ENCODE results near the gene HSPA9. TPM values are rescaled to one million over a fixed set of nuclear protein-coding genes. Genes with fewer than 3 reads are reported as not detected.
A peak's percentile ranks its signal among the peaks of the same experiment; 100 is the strongest.

Gene HSPA9
- total RNA-seq (2014; rRNA removed; shearing (Covaris generic)) = 469 and 486 TPM in 2 replicates
- polyA plus RNA-seq (2015; cell fraction: cytosol; rRNA removed) = 367 and 451 TPM in 2 replicates
- polyA plus RNA-seq (2015; cell fraction: nucleus; rRNA removed) = 765 and 882 TPM in 2 replicates

DNA sequence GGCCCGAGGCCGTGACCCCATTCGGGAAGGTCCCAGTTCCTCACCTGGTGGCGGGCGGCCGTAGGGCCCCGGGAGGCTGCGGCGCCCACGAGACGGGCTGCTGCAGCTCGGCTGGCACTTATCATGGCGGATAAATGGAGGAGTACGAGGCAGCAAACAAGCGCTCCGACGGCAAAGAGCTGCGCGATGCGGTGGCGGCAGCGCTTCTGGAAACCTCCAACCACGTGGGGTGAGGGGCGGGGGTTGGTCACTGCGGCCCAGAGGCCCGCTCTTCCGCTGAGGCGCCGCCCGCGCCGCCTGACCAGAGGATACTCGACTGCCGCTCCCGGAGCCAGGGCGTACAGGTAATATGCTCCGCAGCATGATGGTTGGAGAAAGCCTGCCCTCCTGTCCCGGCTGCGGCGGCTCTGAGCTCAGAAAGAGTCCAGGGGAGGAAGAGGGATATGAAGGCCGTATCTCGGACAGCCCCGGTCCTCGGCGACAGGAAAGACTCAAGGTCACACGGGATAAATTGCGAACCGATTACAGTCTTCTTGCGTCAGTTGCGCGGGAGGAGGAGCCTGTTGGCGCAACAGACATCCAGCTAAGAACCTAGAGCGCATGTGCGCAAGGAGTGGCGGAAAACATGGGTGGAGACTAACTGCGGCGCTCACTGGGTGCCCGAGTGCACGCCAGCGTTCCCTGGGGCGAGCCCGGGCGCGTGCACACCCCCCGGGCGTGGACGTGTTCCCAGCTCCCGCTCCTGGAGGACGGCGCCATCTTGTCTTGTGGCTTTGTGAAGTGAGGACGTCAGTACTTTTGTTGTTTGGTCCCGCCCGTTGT, at the start of gene HSPA9:
HSPA9 (minus strand) TSS at position 208 of the 822 bp plus-strand sequence; CDS start at position 125, 83 bp downstream.
- peak; percentile 99 for DNase-seq (ENCODE audit: low read depth)

- no peak for DNase-seq (ENCODE audit: low read depth)
These were observed 47.9 kb upstream of the HSPA9 start for GRCh38 chr5:138623053-138623452.

- no peak for DNase-seq (ENCODE audit: low read depth)
These were observed 46.9 kb upstream of the HSPA9 start for GRCh38 chr5:138622051-138622450.

DNA sequence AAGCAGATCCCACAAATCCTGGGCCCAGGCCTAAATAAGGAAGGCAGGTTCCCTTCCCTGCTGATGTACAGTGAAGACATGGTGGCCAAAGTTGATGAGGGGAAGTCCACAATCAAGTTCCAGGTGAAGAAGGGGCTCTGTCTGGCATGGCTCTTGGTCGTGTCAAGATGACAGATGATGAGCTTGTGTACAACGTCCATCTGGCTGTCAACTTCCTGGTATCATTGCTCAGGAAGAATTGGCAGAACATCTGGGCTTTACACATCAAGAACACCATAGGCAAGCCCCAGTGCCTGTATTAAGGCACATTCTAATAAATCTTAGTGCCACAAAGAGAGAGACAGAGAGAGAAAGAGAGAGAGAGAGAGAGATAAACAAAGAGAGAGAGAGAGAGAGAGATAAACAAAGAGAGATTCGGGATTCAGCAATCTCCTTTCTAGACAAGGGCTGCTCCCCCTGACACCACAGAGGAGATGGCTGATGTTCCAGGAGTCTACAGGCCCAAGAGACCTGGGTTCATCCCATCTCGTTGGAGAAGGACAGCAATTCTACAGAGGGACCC, 45.5 kb upstream of the HSPA9 start:
- no peak for DNase-seq (ENCODE audit: low read depth)

- no peak for DNase-seq (ENCODE audit: low read depth)
These were observed 41.3 kb upstream of the HSPA9 start for GRCh38 chr5:138616508-138616907.

DNA sequence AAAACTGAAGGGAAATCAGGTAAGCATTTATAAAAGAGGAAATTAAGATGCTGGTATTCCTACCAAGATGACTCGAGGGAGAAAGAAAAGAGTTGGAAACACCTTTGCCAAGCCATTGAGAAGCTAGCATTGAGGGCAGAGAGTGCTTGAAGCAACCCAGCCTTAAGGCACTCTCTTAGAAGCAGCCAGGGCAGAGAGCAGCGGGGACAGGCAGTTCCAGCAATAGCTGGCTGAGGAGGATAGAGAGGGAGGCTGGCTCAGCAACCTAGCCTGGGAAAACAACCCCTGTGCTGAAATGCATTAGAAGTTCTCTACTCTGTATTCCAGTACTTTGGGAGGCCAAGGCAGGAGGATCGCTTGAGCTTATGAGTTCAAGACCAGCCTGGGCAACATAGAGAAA, 40.3 kb upstream of the HSPA9 start:
- DNase-seq (ENCODE audit: low read depth) = no peak

- DNase-seq (ENCODE audit: low read depth) = no peak
These were observed 36.5 kb upstream of the HSPA9 start for GRCh38 chr5:138611678-138612218.

- no peak for DNase-seq (ENCODE audit: low read depth)
These were observed 35.9 kb upstream of the HSPA9 start for GRCh38 chr5:138610918-138611677.

DNA sequence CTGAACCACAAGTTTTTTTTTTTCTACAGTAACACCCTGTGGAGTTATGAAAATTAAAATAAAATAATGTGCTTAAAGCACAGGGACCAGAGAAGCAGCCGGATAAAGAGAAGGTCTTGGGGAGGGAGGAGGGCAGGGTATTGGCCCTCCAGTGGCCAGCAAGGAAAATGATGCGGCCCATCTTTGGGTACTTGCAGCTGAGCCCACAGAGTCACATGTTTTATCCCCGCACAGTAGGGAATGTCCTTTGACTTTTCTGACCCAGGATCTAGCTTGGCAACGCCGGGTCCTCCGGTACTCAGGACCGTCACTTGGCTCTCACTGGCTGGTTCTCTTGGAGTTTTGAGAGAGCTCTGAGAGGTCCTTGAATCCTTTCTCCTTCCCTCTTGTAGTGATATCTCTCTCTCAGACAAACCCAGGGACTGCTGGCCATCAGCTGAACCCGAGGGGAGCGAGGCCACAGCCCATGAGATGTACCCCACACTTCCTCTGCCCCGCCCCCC, 35.3 kb upstream of the HSPA9 start:
- DNase-seq (ENCODE audit: low read depth) = no peak

DNA sequence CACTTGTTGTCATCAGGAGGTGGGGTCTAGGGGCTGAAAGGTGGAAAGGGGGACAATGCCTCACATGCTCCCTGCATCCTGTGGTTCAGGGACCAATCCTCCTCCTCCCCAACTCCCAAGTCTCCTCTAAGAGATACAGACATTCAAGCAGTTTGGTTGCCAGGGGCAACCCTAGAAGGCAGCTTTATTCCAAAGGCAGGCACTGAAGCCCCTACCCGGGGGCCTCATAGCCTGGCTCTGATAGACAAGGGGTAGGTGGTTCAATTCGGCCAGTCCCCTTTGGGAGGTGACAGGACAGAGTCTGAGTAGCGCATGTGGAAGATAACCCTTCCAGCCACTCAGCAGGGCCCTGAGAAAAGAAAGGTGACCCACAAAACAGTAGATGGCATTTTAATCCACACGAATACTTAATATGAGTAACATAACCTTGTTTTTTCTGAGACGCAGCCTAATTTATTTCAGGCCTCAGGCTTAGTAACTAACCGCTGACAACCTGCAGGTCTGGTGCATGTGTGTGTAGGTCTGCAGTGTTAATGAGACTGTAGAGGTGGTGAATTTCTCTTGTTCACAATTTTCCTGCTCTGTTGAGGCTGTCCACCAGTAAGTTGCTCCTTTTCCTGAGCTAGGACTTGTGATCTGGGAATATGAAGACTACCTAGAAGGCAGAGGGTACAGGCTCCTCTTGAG, 31.3 kb upstream of the HSPA9 start:
- DNase-seq (ENCODE audit: low read depth) = no peak

DNA sequence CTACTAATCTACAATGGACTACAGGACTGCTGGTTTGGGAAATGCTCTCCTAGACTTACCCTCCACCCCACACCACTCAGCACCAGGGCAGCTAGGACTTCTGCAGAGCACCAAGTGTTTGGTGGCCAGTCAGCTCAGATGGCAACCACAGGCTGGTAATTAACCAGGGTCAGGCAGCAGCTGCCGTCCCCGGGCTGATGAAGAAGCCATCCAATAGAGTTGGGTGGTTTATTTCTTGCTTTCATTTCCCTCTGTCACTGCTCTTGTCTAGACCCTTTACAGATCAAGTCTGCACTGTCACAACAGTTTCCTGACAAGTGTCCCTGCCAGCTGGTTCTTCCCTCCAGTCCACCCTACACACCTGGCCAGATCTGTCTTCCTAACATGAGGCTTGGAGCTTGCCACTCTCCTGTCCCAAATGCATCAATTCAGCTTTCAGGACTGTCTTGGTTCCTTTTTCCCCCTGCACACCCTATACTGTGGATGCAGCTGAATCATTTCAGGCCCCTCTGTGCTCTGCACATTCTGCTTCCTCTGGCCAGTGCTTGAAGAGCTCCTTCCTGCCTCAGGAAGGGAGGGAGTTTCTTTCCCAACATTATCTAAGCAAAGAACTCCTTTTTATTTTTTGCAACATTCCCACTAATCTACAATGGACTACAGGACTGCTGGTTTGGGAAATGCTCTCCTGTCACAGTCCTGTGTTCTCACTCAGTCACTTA, 30.2 kb upstream of the HSPA9 start:
- no peak for DNase-seq (ENCODE audit: low read depth)

- no peak for DNase-seq (ENCODE audit: low read depth)
These were observed 29.1 kb upstream of the HSPA9 start for GRCh38 chr5:138604176-138604785.

DNA sequence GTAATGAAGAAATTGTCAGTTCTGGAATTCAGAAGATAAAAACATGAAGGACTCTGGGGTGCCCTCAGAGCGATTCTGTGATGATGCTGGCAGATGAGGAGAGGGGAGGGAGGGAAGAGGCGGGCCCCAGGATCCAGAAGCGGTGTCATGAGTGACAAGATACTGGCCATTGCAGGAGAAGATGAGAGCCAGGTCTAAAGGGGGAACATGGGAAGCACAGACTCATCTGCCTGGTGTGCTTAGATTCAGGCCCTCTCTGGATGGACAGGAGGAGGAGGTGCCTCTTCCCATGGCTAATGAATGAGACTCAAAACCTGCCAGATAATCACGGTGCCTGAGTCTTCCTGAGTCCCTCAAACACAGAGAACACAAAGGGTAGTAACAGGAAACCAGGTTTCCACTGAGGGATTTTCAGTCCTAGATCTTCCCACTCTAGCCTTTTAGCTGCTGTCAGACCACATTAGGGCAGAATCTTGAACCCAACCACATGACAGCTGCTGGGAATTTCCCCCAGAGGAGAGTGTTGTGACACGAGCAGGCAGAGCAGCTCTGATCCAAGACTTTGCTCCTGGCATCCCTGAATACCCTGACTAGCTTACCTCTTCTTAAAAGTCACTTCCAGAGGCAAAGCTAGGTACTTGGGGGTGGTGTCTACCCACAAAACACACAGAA, 28.2 kb upstream of the HSPA9 start:
- DNase-seq (ENCODE audit: low read depth) = no peak

- no peak for DNase-seq (ENCODE audit: low read depth)
These were observed 27.3 kb upstream of the HSPA9 start for GRCh38 chr5:138602371-138603000.

- DNase-seq (ENCODE audit: low read depth) = peak; percentile 61
These were observed 26.2 kb upstream of the HSPA9 start for GRCh38 chr5:138601444-138601843.

- no peak for DNase-seq (ENCODE audit: low read depth)
These were observed 25.2 kb upstream of the HSPA9 start for GRCh38 chr5:138600446-138600845.

- DNase-seq (ENCODE audit: low read depth) = no peak
These were observed 22.6 kb upstream of the HSPA9 start for GRCh38 chr5:138597661-138598400.

Measured in HT1080 (cell line).